Fibroblast of the aortic adventitia (primary cell): Measurements from ENCODE around the gene COL12A1. TPM values are rescaled to one million over a fixed set of nuclear protein-coding genes. Genes with fewer than 3 reads are reported as not detected.
A peak's percentile ranks its signal among the peaks of the same experiment; 100 is the strongest.
"Not testable (repeated sequence)": the region's sequence is repeated elsewhere in the genome, so short reads cannot be mapped to it uniquely, and the experiment has no call there.

Source experiments
- DNase-seq: peaks from one replicate; pipeline ENCODE4 v3.0.0-alpha.2; 2010; ENCODE audit warnings: low read depth
- H3K4me3 ChIP-seq: 2 replicates; pipeline ENCODE4 v1.5.1; 2011; ENCODE audit warnings: low read depth, mild to moderate bottlenecking, control low read depth, low read length, moderate library complexity
- total RNA-seq: library from RNA; depleted of rRNA; stranded (reverse); fragments of >200 nt; gene quantifications from 2 replicates; pipeline ENCODE4 v1.2.3, GENCODE V29; 2012; ENCODE audit warnings: low replicate concordance
- TF ChIP-seq, protein P1 (sequence below): IDR thresholded peaks from 2 replicates; pipeline ENCODE4 v1.5.1; 2011; ENCODE audit warnings: mild to moderate bottlenecking, low read length, control low read depth, inconsistent platforms; ENCODE audit not compliant: insufficient read depth

Gene COL12A1
- total RNA-seq, 1 donor: 139 TPM

DNA sequence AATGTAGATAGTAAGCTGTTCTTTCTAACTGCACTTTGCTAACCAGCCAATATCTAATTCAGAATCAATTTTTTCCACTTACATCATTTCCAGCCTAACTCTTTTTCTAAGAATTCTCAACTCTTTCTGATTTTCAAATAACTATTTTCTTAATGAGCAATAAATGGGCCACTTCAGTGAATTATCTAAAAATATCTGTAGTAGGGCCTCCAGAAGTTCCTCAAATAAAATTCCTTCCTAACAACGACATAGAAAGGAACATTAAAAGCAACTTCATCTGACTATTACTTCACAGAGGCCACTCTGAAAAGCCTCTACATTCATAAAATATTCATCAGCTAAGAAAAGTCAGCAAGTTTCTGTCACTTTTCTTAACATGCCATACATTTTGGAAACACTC lies 4.8 kb downstream of the COL12A1 start:
- no peak overlapping the region for H3K4me3 ChIP-seq
- TF ChIP-seq, protein P1, sequence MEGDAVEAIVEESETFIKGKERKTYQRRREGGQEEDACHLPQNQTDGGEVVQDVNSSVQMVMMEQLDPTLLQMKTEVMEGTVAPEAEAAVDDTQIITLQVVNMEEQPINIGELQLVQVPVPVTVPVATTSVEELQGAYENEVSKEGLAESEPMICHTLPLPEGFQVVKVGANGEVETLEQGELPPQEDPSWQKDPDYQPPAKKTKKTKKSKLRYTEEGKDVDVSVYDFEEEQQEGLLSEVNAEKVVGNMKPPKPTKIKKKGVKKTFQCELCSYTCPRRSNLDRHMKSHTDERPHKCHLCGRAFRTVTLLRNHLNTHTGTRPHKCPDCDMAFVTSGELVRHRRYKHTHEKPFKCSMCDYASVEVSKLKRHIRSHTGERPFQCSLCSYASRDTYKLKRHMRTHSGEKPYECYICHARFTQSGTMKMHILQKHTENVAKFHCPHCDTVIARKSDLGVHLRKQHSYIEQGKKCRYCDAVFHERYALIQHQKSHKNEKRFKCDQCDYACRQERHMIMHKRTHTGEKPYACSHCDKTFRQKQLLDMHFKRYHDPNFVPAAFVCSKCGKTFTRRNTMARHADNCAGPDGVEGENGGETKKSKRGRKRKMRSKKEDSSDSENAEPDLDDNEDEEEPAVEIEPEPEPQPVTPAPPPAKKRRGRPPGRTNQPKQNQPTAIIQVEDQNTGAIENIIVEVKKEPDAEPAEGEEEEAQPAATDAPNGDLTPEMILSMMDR: no peak
- no peak for DNase-seq

DNA sequence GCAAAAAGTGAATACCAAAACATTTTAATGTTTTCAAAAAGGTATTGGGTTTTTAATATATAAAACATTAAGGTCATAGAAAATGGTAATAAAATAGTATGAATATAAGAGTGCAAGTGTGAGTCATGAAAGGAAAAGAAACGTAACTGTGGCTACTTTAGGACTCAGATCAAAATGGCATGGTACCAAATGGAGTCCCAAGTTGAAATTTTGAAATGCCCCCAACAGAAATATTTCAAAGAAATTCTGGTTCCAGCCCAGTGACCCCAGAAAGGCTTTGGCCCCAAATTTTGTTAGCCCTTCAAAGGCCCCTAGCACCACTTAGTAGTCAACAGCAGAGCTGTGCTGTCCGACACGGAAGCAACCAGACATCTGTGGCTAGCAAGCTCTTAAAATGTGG lies 6.0 kb downstream of the COL12A1 start:
- DNase-seq: peak; percentile 34
- no peak overlapping the region for H3K4me3 ChIP-seq
- TF ChIP-seq, protein P1: no peak

DNA sequence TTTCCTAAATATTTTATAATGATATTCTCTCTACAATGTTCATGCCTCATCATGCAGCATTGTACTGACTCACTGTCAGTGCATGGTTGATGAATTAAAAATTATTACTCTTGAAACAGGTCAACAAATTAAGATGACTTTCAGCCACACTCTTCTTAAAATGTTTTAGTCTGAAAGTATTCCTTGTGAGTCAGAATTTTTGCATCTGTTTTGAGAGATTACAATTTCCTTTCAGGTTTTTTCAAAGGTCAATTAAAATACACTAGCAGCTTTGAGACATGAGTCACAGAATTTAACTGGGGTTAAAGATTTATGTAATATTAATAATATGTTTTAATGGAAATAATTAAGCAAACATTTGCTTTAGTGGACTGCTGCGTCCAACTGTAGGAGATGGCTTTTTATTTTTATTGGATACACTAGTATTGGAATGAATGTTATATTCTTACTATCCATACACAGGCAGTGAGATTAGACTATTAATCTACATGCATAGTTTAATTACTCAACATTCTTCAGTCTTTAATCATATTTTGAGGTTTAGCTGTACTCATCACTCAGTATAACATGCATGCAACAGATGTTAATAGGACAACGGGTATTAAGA lies 9.7 kb downstream of the COL12A1 start:
- TF ChIP-seq, protein P1: no peak
- no peak overlapping the region for H3K4me3 ChIP-seq
- peak; percentile 33 for DNase-seq

DNA sequence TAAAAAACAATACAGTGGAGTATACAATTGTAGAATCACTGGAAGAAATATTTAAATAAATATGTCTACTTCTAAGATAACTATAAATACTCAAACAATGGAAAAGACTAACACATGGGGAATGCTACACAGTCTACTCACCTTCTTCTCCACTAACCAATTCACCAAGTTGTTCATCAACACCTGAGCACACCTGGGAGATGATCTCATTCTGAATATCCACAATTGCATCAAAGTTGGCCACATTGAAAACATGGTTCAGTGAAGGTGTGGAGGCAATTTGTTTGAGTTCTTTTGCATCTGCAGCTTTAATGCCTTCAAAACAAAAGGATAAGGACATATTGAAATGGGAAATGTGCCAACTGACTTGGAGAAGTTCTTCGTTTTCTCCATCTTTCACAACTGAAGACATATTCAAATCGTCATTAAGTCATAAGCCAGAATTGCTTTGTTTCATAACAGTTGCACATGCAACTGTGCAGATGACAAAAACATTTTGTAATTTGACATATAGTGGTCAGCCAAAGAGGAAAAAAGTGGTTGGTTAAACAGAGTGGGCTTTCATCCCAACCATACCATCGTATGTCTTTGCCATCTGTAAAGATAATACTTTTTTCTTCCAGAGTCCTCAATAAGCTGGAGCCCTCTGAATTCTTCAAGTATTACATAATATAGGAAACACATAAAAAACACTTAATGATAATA lies 17.5 kb downstream of the COL12A1 start:
- DNase-seq: no peak
- TF ChIP-seq, protein P1: no peak
- H3K4me3 ChIP-seq: no peak overlapping the region

DNA sequence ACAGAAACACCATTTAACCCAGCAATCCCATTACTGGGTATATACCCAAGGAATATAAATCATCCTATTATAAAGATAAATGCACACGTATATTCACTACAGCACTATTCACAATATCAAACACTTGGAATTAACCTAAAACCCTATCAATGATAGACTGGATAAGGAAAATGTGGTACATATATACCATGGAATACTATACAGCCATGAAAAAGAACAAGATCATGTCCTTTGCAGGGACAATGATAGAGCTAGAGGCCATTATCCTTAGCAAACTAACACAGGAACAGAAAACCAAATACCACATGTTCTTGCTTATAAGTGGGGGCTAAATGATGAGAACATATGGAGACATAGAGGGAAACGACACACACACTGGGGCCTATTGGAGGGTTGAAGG lies 19.3 kb downstream of the COL12A1 start:
- not testable (repeated sequence) for DNase-seq, H3K4me3 ChIP-seq

DNA sequence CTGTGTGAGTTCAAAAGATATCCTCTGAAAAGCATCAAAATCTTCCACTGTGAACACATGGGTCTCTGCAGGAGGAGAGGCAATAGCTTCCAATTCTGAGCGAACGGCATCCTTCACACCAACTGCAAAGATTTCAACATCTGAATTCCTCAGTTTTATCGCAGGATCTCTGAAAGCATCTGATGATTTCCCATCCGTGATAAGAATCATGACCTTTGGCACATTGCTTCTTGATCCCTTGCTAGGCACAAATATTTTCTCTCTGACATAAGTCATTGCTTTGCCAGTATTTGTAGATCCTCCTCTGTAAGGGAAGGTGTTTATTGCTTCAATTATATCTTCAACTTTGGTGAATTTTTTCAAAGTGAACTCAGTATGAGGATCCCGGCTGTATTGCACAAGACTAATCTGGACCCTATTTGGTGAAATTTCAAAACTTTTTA lies 22.7 kb downstream of the COL12A1 start:
- DNase-seq: peak; percentile 64
- TF ChIP-seq, protein P1: no peak
- no peak overlapping the region for H3K4me3 ChIP-seq

DNA sequence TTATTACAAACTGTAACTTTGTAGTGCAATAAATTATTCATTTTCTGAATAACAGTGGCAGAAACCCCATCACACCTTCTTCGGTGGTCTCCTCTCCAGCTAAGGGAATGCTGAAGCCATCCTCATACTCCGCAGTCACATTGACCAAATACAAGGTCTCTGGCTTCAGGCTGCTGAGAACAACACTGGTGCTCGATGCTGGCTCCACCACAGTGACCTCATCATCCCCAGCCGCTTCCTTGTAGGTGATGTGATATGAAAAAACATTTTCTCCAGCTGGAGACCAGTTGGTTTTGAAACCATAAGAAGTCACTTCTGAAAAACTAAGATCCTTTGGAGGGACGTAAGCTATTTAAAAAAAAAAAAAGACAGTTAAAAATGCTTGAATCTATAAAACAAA lies 25.0 kb downstream of the COL12A1 start:
- TF ChIP-seq, protein P1: no peak
- DNase-seq: no peak
- no peak overlapping the region for H3K4me3 ChIP-seq
